Measurements from ENCODE around the gene ACSF3.
A peak's percentile ranks its signal among the peaks of the same experiment; 100 is the strongest.

DNA sequence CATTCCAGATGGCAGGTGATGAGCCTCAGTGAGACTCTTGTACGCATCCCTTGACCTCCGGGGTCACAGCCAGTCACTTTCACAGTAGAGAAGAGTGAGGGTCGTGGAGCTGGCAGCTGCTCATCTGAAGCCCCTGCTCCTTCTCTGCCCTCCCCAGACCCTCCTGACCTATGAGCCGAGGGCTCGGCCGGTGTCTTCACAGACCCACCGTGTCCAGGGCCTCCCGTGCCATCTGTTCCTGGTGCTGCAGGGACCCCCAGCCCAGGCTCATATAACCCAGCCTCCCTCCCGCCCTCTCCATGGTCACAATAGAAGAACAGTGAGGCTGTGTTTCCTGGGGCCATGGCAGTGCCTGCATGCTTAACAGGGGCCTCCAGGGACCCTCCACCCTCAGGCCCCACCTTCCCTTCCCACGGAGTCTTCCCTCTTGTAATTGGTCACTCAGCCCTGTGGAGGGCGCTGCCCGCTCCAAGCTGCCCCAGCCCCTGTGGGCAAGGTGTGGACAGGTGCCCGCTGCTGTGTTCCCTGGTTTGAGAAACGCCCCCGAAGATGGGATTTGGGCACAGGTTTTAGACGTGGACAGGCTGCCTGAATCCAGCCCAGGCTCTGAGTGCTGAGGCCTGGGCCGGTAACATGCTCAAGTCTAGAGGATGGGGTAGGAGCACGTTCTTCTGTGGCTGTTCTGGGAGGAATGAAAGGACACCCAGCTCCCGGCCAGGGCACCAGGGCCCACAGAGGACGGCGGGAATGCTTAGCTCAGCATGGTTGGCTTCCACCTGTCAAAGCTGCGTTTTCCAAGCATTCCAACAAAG lies 38.7 kb downstream of the ACSF3 start:
- TF ChIP-seq ZFX (IDR thresholded peaks at IDR 0.05) (no peak), POLR2AphosphoS5 (IDR thresholded peaks at IDR 0.05; ENCODE audit: low read depth, low read length) (no peak), EZH2 (IDR thresholded peaks at IDR 0.05) (no peak), YY1 (IDR thresholded peaks at IDR 0.05; ENCODE audit: extremely low read depth, insufficient replicate concordance, low read depth, low read length) (no peak), POLR2A (IDR thresholded peaks at IDR 0.05; ENCODE audit: borderline replicate concordance, extremely low read depth, insufficient read depth, insufficient read length) (no peak), JUND (IDR thresholded peaks at IDR 0.05) (no peak), TCF7L2 (IDR thresholded peaks at IDR 0.05; ENCODE audit: borderline replicate concordance, extremely low read depth, insufficient read depth, insufficient read length) (no peak), RAD21 (IDR thresholded peaks at IDR 0.05; ENCODE audit: low read depth) (no peak), CEBPB (IDR thresholded peaks at IDR 0.05; ENCODE audit: low read depth) (no peak), SIN3A (IDR thresholded peaks at IDR 0.05; ENCODE audit: low read depth) (no peak)
- TF ChIP-seq, protein P1, sequence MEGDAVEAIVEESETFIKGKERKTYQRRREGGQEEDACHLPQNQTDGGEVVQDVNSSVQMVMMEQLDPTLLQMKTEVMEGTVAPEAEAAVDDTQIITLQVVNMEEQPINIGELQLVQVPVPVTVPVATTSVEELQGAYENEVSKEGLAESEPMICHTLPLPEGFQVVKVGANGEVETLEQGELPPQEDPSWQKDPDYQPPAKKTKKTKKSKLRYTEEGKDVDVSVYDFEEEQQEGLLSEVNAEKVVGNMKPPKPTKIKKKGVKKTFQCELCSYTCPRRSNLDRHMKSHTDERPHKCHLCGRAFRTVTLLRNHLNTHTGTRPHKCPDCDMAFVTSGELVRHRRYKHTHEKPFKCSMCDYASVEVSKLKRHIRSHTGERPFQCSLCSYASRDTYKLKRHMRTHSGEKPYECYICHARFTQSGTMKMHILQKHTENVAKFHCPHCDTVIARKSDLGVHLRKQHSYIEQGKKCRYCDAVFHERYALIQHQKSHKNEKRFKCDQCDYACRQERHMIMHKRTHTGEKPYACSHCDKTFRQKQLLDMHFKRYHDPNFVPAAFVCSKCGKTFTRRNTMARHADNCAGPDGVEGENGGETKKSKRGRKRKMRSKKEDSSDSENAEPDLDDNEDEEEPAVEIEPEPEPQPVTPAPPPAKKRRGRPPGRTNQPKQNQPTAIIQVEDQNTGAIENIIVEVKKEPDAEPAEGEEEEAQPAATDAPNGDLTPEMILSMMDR (IDR thresholded peaks at IDR 0.05 in 2 of 3, conservative IDR thresholded peaks at IDR 0.05 in 1 of 3; ENCODE audit: borderline replicate concordance in 1 of 3, insufficient read depth in 1 of 3, low read depth in 2 of 3, low read length in 2 of 3) = peak in 1 of 3 experiments; percentile 35; a peak in 2 of 6 replicates
- TF ChIP-seq, protein P2, sequence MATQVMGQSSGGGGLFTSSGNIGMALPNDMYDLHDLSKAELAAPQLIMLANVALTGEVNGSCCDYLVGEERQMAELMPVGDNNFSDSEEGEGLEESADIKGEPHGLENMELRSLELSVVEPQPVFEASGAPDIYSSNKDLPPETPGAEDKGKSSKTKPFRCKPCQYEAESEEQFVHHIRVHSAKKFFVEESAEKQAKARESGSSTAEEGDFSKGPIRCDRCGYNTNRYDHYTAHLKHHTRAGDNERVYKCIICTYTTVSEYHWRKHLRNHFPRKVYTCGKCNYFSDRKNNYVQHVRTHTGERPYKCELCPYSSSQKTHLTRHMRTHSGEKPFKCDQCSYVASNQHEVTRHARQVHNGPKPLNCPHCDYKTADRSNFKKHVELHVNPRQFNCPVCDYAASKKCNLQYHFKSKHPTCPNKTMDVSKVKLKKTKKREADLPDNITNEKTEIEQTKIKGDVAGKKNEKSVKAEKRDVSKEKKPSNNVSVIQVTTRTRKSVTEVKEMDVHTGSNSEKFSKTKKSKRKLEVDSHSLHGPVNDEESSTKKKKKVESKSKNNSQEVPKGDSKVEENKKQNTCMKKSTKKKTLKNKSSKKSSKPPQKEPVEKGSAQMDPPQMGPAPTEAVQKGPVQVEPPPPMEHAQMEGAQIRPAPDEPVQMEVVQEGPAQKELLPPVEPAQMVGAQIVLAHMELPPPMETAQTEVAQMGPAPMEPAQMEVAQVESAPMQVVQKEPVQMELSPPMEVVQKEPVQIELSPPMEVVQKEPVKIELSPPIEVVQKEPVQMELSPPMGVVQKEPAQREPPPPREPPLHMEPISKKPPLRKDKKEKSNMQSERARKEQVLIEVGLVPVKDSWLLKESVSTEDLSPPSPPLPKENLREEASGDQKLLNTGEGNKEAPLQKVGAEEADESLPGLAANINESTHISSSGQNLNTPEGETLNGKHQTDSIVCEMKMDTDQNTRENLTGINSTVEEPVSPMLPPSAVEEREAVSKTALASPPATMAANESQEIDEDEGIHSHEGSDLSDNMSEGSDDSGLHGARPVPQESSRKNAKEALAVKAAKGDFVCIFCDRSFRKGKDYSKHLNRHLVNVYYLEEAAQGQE (IDR thresholded peaks at IDR 0.05; ENCODE audit: low read depth) = no peak
- TF ChIP-seq, protein P3, sequence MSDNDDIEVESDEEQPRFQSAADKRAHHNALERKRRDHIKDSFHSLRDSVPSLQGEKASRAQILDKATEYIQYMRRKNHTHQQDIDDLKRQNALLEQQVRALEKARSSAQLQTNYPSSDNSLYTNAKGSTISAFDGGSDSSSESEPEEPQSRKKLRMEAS (IDR thresholded peaks at IDR 0.05) = no peak
